ENCODE results near the gene APOL5. TPM values are rescaled to one million over a fixed set of nuclear protein-coding genes. Genes with fewer than 3 reads are reported as not detected.

The APOL5 gene
- polyA plus RNA-seq, 1 donor (not counting 4 experiments of a cell fraction or from before 2014, with no cell fraction given), result not detected

DNA sequence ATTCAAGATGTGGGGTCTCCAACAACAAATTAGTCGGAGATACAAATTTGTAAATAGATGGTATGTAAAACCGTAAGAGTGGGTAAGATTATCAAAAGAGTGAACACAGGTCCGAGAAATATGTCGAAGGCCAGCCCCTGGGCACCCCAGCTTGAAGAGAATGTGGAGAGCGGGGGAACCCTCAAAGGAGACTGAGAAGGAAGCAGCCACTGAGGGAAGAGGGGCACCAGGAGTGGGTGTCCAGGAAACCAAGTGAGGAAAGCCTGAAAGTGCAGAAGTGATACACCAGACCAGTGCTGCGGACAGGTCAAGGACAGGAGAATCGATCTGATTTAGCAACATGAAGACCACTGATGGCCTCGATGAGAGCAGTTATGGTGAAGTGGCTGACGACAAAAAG lies 14.4 kb downstream of the APOL5 start:
- no peak overlapping the region for H3K4me3 ChIP-seq (ENCODE audit: control insufficient read depth in 2 of 3, extremely low read depth in 1 of 3, insufficient read depth in 2 of 3, low read depth in 1 of 3, low read length in 3 of 3)
- FAIRE-seq (no peak), DNase-seq (ENCODE audit: low read depth, low spot score) (no peak)
- no peak overlapping the region for H3K9ac ChIP-seq (ENCODE audit: control insufficient read depth, extremely low read depth, insufficient read depth, low read length)
- H3K4me2 ChIP-seq (ENCODE audit: control insufficient read depth, extremely low read depth, insufficient read depth, low read depth, low read length), result no peak overlapping the region
- no peaks in the 10 kb centered on the region for H3K79me2 ChIP-seq (ENCODE audit: control insufficient read depth, insufficient read depth, low read length)
- no peaks in the 10 kb centered on the region for H3K9me1 ChIP-seq (ENCODE audit: control insufficient read depth, extremely low read depth, insufficient read depth, low read length)
- H3K27me3 ChIP-seq (ENCODE audit: control insufficient read depth, extremely low read depth, insufficient read depth, low read length), result no peaks in the 10 kb centered on the region
- H3K27ac ChIP-seq (ENCODE audit: control insufficient read depth, insufficient read depth, low read length), result no peak overlapping the region
- H4K20me1 ChIP-seq (ENCODE audit: control insufficient read depth, extremely low read depth, insufficient read depth, low read length), result no peaks in the 10 kb centered on the region
- H3K9me3 ChIP-seq (ENCODE audit: control insufficient read depth, low read depth, low read length), result no peaks in the 10 kb centered on the region
- TF ChIP-seq EZH2 (IDR thresholded peaks at IDR 0.05; ENCODE audit: low read length), result no peak
- TF ChIP-seq, protein P1, sequence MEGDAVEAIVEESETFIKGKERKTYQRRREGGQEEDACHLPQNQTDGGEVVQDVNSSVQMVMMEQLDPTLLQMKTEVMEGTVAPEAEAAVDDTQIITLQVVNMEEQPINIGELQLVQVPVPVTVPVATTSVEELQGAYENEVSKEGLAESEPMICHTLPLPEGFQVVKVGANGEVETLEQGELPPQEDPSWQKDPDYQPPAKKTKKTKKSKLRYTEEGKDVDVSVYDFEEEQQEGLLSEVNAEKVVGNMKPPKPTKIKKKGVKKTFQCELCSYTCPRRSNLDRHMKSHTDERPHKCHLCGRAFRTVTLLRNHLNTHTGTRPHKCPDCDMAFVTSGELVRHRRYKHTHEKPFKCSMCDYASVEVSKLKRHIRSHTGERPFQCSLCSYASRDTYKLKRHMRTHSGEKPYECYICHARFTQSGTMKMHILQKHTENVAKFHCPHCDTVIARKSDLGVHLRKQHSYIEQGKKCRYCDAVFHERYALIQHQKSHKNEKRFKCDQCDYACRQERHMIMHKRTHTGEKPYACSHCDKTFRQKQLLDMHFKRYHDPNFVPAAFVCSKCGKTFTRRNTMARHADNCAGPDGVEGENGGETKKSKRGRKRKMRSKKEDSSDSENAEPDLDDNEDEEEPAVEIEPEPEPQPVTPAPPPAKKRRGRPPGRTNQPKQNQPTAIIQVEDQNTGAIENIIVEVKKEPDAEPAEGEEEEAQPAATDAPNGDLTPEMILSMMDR (optimal IDR thresholded peaks at IDR 0.05 in 1 of 3, IDR thresholded peaks at IDR 0.05 in 1 of 3, conservative IDR thresholded peaks at IDR 0.05 in 1 of 3; ENCODE audit: extremely low read depth in 1 of 3, insufficient read depth in 2 of 3, low read length in 3 of 3), result no peak
- H3K4me1 ChIP-seq (ENCODE audit: control insufficient read depth, extremely low read depth, insufficient read depth, low read length), result peaks cover 7% of the 10 kb centered on the region
- peaks cover 0 to 5% of the 10 kb centered on the region in 2 experiments for H3K36me3 ChIP-seq (ENCODE audit: control insufficient read depth in 2 of 2, extremely low read depth in 1 of 2, insufficient read depth in 2 of 2, low read length in 2 of 2)
- H2AFZ ChIP-seq (ENCODE audit: control insufficient read depth, low read length), result no peak overlapping the region
- dilution Hi-C loops (cut with MboI; ENCODE audit: extremely low pct_ligation_motif_present, low sequenced_read_pairs), result no loop called here

DNA sequence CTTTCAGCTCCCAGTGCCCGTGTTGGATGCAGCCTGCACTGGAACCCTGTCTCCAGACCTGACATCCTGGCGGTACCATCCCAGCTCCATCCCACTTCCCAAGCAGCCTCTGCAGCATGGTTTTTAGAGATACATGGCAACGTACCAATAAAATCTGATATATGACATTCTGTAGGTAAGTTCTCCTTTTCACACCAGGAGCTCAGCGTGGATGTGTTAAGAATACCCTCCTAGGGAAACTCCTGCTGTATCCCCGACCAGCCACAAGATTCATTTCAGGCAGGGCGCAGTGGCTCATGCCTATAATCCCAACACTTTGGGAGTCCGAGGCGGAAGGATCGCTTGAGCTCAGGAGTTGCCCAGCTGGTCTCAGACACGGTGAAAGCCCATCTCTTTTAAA lies 15.4 kb downstream of the APOL5 start:
- H3K4me1 ChIP-seq (ENCODE audit: control insufficient read depth, extremely low read depth, insufficient read depth, low read length), result peaks cover 7% of the 10 kb centered on the region
- no peaks in the 10 kb centered on the region for H3K79me2 ChIP-seq (ENCODE audit: control insufficient read depth, insufficient read depth, low read length)
- H3K9me3 ChIP-seq (ENCODE audit: control insufficient read depth, low read depth, low read length), result no peaks in the 10 kb centered on the region
- H2AFZ ChIP-seq (ENCODE audit: control insufficient read depth, low read length), result no peak overlapping the region
- dilution Hi-C loops (cut with MboI; ENCODE audit: extremely low pct_ligation_motif_present, low sequenced_read_pairs), result no loop called here
- H3K9ac ChIP-seq (ENCODE audit: control insufficient read depth, extremely low read depth, insufficient read depth, low read length), result no peak overlapping the region
- no peak overlapping the region for H3K4me3 ChIP-seq (ENCODE audit: control insufficient read depth in 2 of 3, extremely low read depth in 1 of 3, insufficient read depth in 2 of 3, low read depth in 1 of 3, low read length in 3 of 3)
- FAIRE-seq (no peak), DNase-seq (ENCODE audit: low read depth, low spot score) (no peak)
- no peaks in the 10 kb centered on the region for H3K9me1 ChIP-seq (ENCODE audit: control insufficient read depth, extremely low read depth, insufficient read depth, low read length)
- H3K27ac ChIP-seq (ENCODE audit: control insufficient read depth, insufficient read depth, low read length), result no peak overlapping the region
- no peaks in the 10 kb centered on the region for H3K27me3 ChIP-seq (ENCODE audit: control insufficient read depth, extremely low read depth, insufficient read depth, low read length)
- no peaks in the 10 kb centered on the region for H4K20me1 ChIP-seq (ENCODE audit: control insufficient read depth, extremely low read depth, insufficient read depth, low read length)
- H3K4me2 ChIP-seq (ENCODE audit: control insufficient read depth, extremely low read depth, insufficient read depth, low read depth, low read length), result no peak overlapping the region
- peaks cover 0 to 6% of the 10 kb centered on the region in 2 experiments for H3K36me3 ChIP-seq (ENCODE audit: control insufficient read depth in 2 of 2, extremely low read depth in 1 of 2, insufficient read depth in 2 of 2, low read length in 2 of 2)
- TF ChIP-seq, protein P1 (optimal IDR thresholded peaks at IDR 0.05 in 1 of 3, IDR thresholded peaks at IDR 0.05 in 1 of 3, conservative IDR thresholded peaks at IDR 0.05 in 1 of 3; ENCODE audit: extremely low read depth in 1 of 3, insufficient read depth in 2 of 3, low read length in 3 of 3), result no peak
- no peak for TF ChIP-seq EZH2 (IDR thresholded peaks at IDR 0.05; ENCODE audit: low read length)

Measured in keratinocyte (primary cell).